ENCODE results near the gene KLKB1. TPM values are rescaled to one million over a fixed set of nuclear protein-coding genes. Genes with fewer than 3 reads are reported as not detected.
"Not testable (repeated sequence)": the region's sequence is repeated elsewhere in the genome, so short reads cannot be mapped to it uniquely, and the experiment has no call there.

Gene KLKB1
- total RNA-seq, 3 donors from 2014 or later (not counting 1 experiment from before 2014, with no cell fraction given) = 0.95 to 3.1 (median 1.6) TPM

DNA sequence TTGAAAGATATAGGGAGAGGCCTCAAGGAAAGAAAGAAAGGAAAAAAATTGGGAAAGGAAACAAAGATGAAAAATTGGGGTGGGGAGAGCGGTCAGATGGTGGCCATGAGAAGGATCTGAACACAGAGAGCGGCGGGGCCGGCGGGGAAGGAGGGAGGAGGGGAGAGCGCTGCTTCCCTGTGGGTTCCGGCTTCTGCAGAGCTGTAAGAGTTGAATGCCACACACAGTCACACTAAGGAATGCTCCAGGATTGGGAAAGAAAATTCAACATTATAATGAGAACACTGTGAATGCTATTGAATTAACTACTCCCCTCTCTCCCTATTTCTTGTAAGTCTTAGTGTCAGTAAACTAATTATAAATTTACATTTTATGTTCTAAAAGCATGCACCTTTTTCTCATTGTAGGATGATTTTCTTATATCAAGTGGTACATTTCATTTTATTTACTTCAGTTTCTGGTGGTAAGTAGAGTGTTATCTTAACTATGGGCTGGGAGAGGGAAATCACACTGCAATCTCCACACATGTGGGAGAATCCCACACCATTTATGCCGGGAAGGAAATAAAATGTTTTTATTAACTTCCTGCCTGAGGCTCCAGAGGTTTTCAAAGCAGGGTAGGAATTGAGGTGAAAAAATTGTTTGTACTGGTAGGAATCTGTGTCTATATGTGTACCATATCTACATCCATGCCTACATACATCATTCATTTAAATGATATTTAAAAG lies 39.6 kb downstream of the KLKB1 start:
- intact Hi-C loops (cut with micrococcal nuclease) = no loop called here
- Mint-ChIP-seq H3K27ac (no peak overlapping the region), H3K4me3 (no peak overlapping the region), H3K27me3 (ENCODE audit: low read depth in 2 of 2) (peaks cover 11 to 36% of the 10 kb centered on the region in 2 donors), H3K4me1 (no peaks in the 10 kb centered on the region), H3K36me3 (no peaks in the 10 kb centered on the region), H3K9me3 (no peaks in the 10 kb centered on the region)
- Histone ChIP-seq H3K4me3 (ENCODE audit: low read length) (no peak overlapping the region), H3K27me3 (ENCODE audit: control insufficient read depth, insufficient read depth, low read length) (peaks cover 15% of the 10 kb centered on the region), H3K36me3 (ENCODE audit: control insufficient read depth, insufficient read depth, low read length) (no peaks in the 10 kb centered on the region), H3K9me3 (ENCODE audit: control insufficient read depth, insufficient read depth, low read length) (no peaks in the 10 kb centered on the region), H3K4me1 (ENCODE audit: control insufficient read depth, insufficient read depth, low read length) (no peaks in the 10 kb centered on the region), H3K27ac (ENCODE audit: low read length) (no peak overlapping the region)
- no peak for DNase-seq
- no peak for ATAC-seq
- TF ChIP-seq, protein P1, sequence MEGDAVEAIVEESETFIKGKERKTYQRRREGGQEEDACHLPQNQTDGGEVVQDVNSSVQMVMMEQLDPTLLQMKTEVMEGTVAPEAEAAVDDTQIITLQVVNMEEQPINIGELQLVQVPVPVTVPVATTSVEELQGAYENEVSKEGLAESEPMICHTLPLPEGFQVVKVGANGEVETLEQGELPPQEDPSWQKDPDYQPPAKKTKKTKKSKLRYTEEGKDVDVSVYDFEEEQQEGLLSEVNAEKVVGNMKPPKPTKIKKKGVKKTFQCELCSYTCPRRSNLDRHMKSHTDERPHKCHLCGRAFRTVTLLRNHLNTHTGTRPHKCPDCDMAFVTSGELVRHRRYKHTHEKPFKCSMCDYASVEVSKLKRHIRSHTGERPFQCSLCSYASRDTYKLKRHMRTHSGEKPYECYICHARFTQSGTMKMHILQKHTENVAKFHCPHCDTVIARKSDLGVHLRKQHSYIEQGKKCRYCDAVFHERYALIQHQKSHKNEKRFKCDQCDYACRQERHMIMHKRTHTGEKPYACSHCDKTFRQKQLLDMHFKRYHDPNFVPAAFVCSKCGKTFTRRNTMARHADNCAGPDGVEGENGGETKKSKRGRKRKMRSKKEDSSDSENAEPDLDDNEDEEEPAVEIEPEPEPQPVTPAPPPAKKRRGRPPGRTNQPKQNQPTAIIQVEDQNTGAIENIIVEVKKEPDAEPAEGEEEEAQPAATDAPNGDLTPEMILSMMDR (IDR thresholded peaks at IDR 0.05) = no peak
- WGBS (ENCODE audit: insufficient coverage) = 34% methylated on average over 6 of the region's 8 CpGs

DNA sequence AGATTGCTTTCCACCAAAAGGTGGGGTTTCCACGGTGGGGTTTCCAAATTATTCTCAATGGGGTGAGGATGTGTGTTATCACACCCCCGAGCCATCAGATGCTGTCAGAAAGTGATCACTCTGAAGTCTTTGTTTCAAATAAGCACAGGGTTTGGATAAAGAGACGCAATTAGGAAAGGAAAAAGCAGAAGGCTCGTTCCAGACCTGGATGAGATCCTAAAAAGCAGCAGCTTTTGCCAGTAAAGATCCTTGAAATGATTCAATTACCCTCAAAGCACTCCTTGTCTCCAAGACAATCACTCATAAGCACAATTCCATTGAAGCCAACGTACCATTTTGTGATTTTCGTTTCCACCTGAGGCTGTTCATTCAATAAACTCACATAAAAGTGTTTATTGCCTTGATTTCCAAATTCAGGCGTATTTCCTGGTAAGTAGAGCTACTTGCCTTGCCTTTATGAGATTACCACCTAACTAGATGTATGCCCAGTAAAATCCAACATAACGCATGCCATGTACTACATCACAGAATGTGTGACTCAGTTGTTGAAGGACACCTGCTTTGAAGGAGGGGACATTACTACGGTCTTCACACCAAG lies 43.9 kb downstream of the KLKB1 start:
- Mint-ChIP-seq H3K27ac (no peak overlapping the region), H3K36me3 (no peaks in the 10 kb centered on the region), H3K9me3 (no peaks in the 10 kb centered on the region), H3K4me3 (no peak overlapping the region), H3K27me3 (ENCODE audit: low read depth in 2 of 2) (peaks cover 6 to 26% of the 10 kb centered on the region in 2 donors), H3K4me1 (no peaks in the 10 kb centered on the region)
- Histone ChIP-seq H3K27ac (ENCODE audit: low read length) (no peak overlapping the region), H3K36me3 (ENCODE audit: control insufficient read depth, insufficient read depth, low read length) (no peaks in the 10 kb centered on the region), H3K27me3 (ENCODE audit: control insufficient read depth, insufficient read depth, low read length) (peaks cover 15% of the 10 kb centered on the region), H3K4me3 (ENCODE audit: low read length) (no peak overlapping the region), H3K9me3 (ENCODE audit: control insufficient read depth, insufficient read depth, low read length) (no peaks in the 10 kb centered on the region), H3K4me1 (ENCODE audit: control insufficient read depth, insufficient read depth, low read length) (no peaks in the 10 kb centered on the region)
- TF ChIP-seq, protein P1 (IDR thresholded peaks at IDR 0.05) = no peak
- DNase-seq = no peak
- intact Hi-C loops (cut with micrococcal nuclease) = no loop called here
- ATAC-seq = no peak
- WGBS (ENCODE audit: insufficient coverage) = 85% methylated on average over 9 of the region's 9 CpGs

DNA sequence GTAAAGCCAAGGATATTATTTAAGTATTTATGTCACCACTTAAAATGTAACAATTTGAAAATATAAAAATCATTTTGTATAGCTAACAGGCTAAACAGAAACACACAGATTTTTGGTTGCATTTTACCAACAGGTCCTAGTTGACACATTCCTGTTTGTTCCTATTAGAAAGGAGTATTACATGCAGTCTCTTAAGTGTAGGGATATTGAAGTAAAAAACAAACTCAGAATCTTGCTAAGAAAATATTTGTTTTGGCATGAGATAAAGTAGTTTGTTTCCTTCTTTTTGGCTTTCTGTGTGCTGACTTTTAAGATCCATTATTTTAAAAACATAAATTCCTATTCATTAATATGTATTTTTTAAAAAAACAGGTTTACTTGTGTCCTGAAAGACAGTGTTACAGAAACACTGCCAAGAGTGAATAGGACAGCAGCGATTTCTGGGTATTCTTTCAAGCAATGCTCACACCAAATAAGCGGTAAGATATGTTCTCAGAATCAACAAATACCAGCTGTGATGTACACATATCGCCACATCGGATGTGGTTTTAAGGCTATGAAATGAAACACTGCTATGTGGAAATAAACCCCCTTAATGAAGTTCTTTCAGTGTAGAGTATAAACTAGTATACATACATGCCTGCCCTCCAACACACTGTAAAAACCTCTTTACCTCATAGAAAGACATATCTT lies 45.5 kb downstream of the KLKB1 start:
- WGBS (ENCODE audit: insufficient coverage) = 97% methylated on average over 4 of the region's 4 CpGs

DNA sequence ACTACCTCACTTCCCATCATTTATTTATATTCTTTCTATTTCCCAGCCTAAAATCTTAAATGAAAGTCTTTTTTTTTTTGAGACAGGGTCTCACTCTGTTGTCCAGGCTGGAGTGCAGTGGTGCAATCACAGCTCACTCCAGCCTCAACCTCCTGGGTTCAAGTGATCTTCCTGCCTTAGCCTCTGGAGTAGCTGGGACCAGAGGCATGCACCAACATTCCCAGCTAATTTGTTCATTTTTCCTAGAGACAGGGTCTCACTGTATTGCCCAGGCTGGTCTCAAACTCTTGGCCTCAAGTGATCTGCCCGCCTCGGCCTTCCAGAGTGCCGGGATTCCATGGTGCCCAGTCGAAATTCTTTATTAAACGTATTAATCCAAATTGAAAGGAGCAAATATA lies 46.1 kb downstream of the KLKB1 start:
- H3K27ac ChIP-seq (ENCODE audit: low read length); H3K36me3 Mint-ChIP-seq; ATAC-seq; H3K27ac Mint-ChIP-seq; H3K27me3 ChIP-seq (ENCODE audit: control insufficient read depth, insufficient read depth, low read length); H3K4me3 ChIP-seq (ENCODE audit: low read length); H3K4me1 Mint-ChIP-seq; H3K4me3 Mint-ChIP-seq; H3K36me3 ChIP-seq (ENCODE audit: control insufficient read depth, insufficient read depth, low read length); H3K27me3 Mint-ChIP-seq (ENCODE audit: low read depth in 2 of 2); DNase-seq; intact Hi-C loops (cut with micrococcal nuclease); H3K4me1 ChIP-seq (ENCODE audit: control insufficient read depth, insufficient read depth, low read length); H3K9me3 Mint-ChIP-seq; H3K9me3 ChIP-seq (ENCODE audit: control insufficient read depth, insufficient read depth, low read length): not testable (repeated sequence)
- WGBS (ENCODE audit: insufficient coverage) = 96% methylated on average over 5 of the region's 5 CpGs

More for the DNA sequence above, 45.5 kb downstream of the KLKB1 start:
- Mint-ChIP-seq H3K36me3 (no peaks in the 10 kb centered on the region), H3K27ac (no peak overlapping the region), H3K27me3 (ENCODE audit: low read depth in 2 of 2) (peaks cover 3 to 14% of the 10 kb centered on the region in 2 donors), H3K9me3 (no peaks in the 10 kb centered on the region), H3K4me3 (no peak overlapping the region), H3K4me1 (no peaks in the 10 kb centered on the region)
- intact Hi-C loops (cut with micrococcal nuclease) = no loop called here
- H3K36me3 ChIP-seq (ENCODE audit: control insufficient read depth, insufficient read depth, low read length) = no peaks in the 10 kb centered on the region
- H3K27ac ChIP-seq (ENCODE audit: low read length) = no peak overlapping the region
- H3K4me1 ChIP-seq (ENCODE audit: control insufficient read depth, insufficient read depth, low read length) = no peaks in the 10 kb centered on the region
- no peak overlapping the region for H3K4me3 ChIP-seq (ENCODE audit: low read length)
- no peak for DNase-seq
- no peaks in the 10 kb centered on the region for H3K9me3 ChIP-seq (ENCODE audit: control insufficient read depth, insufficient read depth, low read length)
- peaks cover 9% of the 10 kb centered on the region for H3K27me3 ChIP-seq (ENCODE audit: control insufficient read depth, insufficient read depth, low read length)
- TF ChIP-seq, protein P1 (IDR thresholded peaks at IDR 0.05) = no peak
- ATAC-seq = no peak

Measured in natural killer cell (primary cell).